ENCODE results near the gene C17orf67. TPM values are rescaled to one million over a fixed set of nuclear protein-coding genes. Genes with fewer than 3 reads are reported as not detected.

Gene C17orf67
- polyA plus RNA-seq, 3 donors = 0.34 to 0.45 (median 0.39) TPM

DNA sequence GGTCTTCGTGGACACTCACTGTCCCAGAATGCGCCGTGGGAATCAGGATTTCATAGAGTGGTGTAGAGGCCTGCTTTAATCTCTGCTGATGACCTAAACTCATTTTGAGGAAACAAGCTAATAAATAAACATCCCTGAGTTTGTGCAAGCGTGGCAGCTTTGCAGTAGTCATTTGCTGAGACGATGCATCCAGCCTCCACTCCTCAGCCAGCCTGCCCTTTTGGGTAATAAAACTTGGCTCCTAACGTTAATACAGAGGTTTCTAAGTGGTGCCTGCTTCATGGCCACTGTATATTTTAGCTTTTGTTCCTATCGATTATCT is 1.5 kb upstream of the C17orf67 start:
- 55 to 64% (median 55%) methylated on average over 7 of the region's 7 CpGs for WGBS, 3 donors
- no peak overlapping the region for H3K27ac ChIP-seq (ENCODE audit: low read depth, low read length)

- 5 to 14% (median 7%) methylated on average over 72 to 81 of the region's 81 CpGs for WGBS, 3 donors
- peak overlapping the region; percentile 9 for H3K27ac ChIP-seq (ENCODE audit: low read depth, low read length)
Observed at GRCh38 chr17:56834380-56835263, 902 bp upstream of the C17orf67 start.

GRCh38 chr17:56833057-56833808 is 487 bp downstream of the C17orf67 start:
- H3K27ac ChIP-seq (ENCODE audit: low read depth, low read length) = no peak overlapping the region
- 0 to 1% (median 0%) methylated on average over 41 to 95 of the region's 95 CpGs for WGBS, 3 donors

GRCh38 chr17:56832446-56832845 is 1.3 kb downstream of the C17orf67 start:
- 52 to 56% (median 52%) methylated on average over 4 of the region's 4 CpGs for WGBS, 3 donors
- H3K27ac ChIP-seq (ENCODE audit: low read depth, low read length) = no peak overlapping the region

- 85 to 95% (median 93%) methylated on average over 16 of the region's 16 CpGs for WGBS, 3 donors
- no peak overlapping the region for H3K27ac ChIP-seq (ENCODE audit: low read depth, low read length)
Observed at GRCh38 chr17:56831369-56832095, 2.2 kb downstream of the C17orf67 start.

DNA sequence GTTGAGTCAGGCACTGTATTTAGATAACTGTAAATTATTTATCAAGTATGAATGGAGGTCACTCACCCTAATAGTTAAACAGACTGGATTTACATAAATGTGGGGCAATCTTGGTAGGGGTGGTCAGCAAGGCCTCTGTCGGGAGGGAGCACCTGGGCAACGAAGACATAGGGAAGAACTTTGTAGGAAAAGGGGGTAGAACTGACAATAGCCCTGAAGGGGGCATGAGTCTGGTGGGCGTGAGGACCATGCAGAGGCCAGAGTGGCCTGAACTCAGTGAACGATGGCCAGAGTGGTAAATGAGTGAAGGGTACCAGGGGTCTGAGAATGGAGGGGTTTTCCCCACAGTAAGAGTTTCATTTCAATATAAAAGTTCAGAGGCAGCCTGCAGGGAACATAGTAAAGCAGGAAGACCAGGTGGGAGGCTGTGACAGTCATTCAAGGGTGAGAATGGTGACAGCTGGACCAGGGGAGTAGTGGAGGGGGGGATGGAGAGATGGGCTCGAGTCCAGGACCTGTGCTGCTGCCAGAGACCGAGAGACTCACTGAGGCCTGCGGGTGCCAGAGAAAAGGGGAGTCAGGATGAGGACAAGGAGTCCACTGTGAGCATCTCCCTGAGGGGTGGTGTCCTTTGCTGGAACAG is 2.9 kb downstream of the C17orf67 start:
- 30 to 85% (median 79%) methylated on average over 7 of the region's 7 CpGs for WGBS, 3 donors
- no peak overlapping the region for H3K27ac ChIP-seq (ENCODE audit: low read depth, low read length)

GRCh38 chr17:56826611-56827414 is 6.9 kb downstream of the C17orf67 start:
- whole genome bisulfite sequencing, 3 donors = 43 to 97% (median 93%) methylated on average over 4 of the region's 4 CpGs
- no peak overlapping the region for H3K27ac ChIP-seq (ENCODE audit: low read depth, low read length)

DNA sequence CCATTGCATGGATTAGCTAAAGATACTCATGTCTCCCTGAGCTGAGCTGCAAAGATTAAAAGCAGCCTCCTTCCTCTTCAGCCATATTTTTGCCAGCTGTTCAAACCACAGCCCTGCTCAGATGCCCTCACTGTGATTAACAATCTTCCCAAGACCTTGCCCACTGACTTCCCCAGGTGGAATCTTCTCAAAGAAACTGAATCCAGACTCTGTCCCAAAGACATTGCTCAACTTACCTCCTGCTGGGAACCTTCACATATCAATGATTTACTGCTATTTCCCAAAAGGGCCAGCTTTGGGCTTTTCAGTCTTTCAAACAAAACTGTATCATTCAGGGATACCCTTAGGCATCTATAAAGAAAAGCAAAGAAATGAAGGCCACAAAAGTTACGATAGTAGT is 9.2 kb downstream of the C17orf67 start:
- 75 to 100% (median 93%) methylated on average over 1 of the region's 1 CpG for WGBS, 3 donors
- H3K27ac ChIP-seq (ENCODE audit: low read depth, low read length) = no peak overlapping the region

- WGBS, 3 donors = 53 to 91% (median 83%) methylated on average over 2 of the region's 2 CpGs
- H3K27ac ChIP-seq (ENCODE audit: low read depth, low read length) = no peak overlapping the region
Observed at GRCh38 chr17:56823848-56824247, 9.9 kb downstream of the C17orf67 start.

DNA sequence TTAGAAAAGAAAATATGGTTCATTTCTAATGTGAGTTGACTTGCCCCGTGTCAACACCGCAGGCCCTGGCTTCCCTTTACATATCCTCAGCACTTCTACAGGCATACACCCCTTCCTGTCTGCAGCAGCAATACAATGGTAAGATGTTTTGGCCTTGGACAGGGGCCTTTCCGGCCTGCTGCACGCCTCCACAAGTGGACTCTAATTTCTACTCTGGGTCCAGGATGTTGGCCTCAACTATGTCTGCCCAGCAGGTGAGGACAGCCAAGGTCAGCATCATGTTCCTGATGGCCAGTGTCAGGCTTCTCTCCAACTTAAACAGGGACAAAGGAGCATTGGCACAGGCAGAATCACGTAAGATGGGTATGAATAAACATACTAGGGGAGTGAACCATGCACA is 11.0 kb downstream of the C17orf67 start:
- 24 to 51% (median 50%) methylated on average over 5 of the region's 5 CpGs for WGBS, 3 donors
- no peak overlapping the region for H3K27ac ChIP-seq (ENCODE audit: low read depth, low read length)

DNA sequence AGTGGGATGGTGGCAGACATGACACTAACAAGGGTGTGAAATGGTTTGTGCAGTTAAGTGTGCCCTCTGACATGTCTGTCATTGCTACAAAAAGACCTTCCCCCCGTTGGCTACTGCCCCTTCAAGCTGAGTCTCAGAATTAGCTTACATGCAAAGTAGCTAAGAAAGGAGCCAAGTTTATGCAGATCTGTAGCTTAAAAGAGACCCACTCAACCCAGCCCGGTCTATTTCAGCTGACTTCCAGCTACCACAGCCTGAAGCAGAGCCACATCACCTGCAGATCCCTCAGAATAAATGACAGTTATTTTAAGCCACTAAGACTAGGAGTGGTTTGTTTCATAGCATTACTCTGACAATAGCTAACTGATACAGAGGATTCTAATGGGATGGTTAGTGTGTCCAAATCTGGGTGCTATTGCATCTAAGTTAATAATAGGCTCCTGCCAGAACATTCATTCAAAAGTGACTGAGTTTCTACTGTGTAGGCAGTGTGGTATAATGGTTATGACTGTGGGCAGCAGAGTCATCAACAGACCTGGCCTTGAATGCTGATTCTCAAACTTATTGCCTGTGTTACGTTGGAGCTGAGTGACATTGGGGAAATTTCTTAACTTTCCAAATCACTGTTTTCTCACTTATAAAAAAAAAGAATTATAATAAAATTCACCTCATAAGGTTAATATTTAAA is 11.7 kb downstream of the C17orf67 start:
- WGBS, 3 donors = 70 to 87% (median 87%) methylated on average over 3 of the region's 3 CpGs
- no peak overlapping the region for H3K27ac ChIP-seq (ENCODE audit: low read depth, low read length)

DNA sequence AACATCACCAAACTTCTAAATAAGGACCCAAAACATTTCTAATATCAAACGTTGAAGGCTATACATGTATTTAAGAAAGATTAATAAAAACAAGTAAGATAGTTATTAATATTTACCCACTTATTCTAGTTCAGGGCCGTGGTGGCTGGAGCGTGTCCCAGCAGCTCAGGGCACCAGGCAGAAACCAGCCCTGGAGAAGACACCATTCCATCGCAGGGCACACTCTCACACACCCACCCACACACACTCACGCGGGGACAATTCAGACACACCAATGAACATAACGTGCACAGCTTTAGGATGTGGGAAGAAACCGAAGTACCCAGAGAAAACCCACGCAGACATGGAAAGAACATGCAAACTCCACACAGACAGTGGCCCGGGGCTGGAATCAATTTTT is 13.5 kb downstream of the C17orf67 start:
- H3K27ac ChIP-seq (ENCODE audit: low read depth, low read length) = no peak overlapping the region
- 61 to 83% (median 78%) methylated on average over 10 of the region's 10 CpGs for WGBS, 3 donors

DNA sequence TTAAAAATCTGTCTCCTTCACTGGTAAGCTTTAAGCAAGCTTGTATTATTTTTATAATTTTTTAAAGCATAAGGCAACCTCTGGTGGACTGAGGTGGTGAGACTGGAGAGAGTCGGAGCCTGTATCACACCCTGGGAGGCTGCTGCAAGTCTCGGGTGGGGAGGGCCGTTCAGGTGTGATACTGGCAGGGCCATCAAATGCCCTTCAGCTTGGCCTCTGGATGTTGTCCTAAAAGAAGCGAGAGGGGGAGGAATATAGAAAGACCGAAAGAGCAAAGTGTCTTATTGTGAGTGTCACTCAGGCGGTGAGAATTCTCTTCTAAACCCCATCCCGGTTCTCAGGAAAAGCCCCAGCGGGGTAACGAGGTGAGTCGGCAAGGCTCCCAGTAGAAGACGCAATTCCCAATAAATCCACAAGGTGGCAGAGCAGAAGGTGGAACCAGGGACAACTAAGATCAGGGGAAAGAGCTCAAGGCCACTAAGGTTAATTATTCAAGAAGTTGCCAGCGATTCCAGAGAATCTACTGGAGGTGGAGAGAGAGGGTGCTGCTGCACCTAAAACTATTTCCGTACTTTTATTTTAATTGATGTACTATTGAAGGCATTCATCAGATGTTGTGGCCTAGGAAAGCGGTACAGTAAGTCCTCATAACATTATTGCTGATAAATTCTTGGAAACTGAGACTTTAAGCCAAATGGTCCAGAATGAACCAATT is 14.1 kb downstream of the C17orf67 start:
- no peak overlapping the region for H3K27ac ChIP-seq (ENCODE audit: low read depth, low read length)
- WGBS, 3 donors = 10 to 23% (median 22%) methylated on average over 14 of the region's 14 CpGs

DNA sequence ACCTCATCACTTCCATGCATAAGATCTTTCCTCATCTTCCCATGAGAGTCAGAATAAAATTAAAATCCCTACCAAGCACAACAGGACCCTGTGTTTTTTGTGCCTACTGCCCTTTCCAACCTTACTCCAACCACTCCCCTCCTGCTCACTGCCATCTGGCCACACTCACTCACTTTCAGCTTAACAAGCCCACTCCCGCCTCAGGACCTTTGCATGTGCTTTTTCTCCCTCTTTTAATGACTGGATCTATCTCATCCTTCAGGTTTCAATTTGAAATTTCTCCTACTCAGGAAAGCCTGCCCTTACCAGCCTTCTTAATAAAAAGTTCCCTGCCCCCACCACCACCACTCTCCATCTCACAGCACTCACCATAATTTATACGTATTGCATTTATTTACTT is 14.7 kb downstream of the C17orf67 start:
- H3K27ac ChIP-seq (ENCODE audit: low read depth, low read length) = no peak overlapping the region
- 88 to 98% (median 88%) methylated on average over 2 of the region's 2 CpGs for WGBS, 3 donors

GRCh38 chr17:56817066-56817465 is 16.7 kb downstream of the C17orf67 start:
- no peak overlapping the region for H3K27ac ChIP-seq (ENCODE audit: low read depth, low read length)

- H3K27ac ChIP-seq (ENCODE audit: low read depth, low read length) = no peak overlapping the region
- 69 to 89% (median 78%) methylated on average over 6 of the region's 6 CpGs for WGBS, 3 donors
Observed at GRCh38 chr17:56815711-56816110, 18.0 kb downstream of the C17orf67 start.

GRCh38 chr17:56812901-56813388 is 20.8 kb downstream of the C17orf67 start:
- WGBS, 3 donors = 55 to 69% (median 61%) methylated on average over 7 of the region's 7 CpGs
- H3K27ac ChIP-seq (ENCODE audit: low read depth, low read length) = no peak overlapping the region

Data from adipose tissue (tissue), 3 donors.